ENCODE data around the gene PSMD2.
A peak's percentile ranks its signal among the peaks of the same experiment; 100 is the strongest.

The PSMD2 gene

GRCh38 chr3:184282941-184283340 lies 16.1 kb upstream of the PSMD2 start:
- no peak for DNase-seq

GRCh38 chr3:184283681-184284080 lies 15.4 kb upstream of the PSMD2 start:
- no peak for DNase-seq

DNA sequence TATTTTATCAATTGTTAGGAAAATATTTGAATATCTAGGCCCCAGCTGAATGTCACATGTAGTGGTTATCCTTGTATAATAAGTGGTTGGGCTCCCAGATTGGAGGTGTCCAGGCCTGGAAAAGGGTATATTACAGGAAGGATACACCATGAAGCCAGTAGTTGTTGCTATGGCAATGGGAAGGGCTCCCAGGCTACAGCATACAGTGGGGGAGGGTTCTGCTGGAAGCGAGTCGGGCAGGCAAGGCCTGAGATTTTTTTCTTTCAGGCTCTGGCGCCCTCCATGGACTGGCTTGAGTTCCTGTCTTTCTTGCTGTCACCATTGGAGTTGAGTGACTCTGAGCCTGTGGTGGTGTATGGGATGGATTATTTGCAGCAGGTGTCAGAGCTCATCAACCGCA lies 14.3 kb upstream of the PSMD2 start:
- DNase-seq: peak in 10 of 14 donors; percentile 7 to 79 (median 32)

- peak in 8 of 14 donors; percentile 3 to 39 (median 20) for DNase-seq
Measured at GRCh38 chr3:184289426-184289938, 9.6 kb upstream of the PSMD2 start.

GRCh38 chr3:184290331-184290730 lies 8.7 kb upstream of the PSMD2 start:
- DNase-seq: no peak

DNA sequence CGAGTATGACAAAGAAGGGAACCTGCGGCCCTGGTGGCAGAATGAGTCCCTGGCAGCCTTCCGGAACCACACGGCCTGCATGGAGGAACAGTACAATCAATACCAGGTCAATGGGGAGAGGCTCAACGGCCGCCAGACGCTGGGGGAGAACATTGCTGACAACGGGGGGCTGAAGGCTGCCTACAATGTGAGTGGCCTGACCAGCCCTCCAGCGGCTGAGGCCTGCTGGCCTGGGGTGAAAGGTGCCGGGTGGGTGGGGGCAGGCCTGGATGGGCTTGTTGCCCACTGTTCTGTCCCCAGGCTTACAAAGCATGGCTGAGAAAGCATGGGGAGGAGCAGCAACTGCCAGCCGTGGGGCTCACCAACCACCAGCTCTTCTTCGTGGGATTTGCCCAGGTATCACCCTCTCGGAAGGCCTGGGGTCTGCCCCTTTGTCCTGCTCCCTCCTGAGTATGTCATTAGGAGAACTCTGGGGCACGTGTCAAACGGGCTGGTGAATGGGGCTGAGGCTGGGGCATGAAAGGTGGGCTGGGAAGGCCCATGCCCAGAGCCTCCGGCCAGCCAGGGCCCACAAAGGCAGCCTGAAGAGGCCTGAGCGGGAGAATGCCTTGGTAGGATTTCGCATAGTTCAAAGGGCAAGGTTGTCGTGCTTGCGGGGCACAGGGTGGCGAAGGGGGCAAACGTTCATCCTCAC lies 7.8 kb upstream of the PSMD2 start:
- no peak for DNase-seq

- no peak for DNase-seq
Measured at GRCh38 chr3:184291738-184292445, 7.1 kb upstream of the PSMD2 start.

GRCh38 chr3:184295771-184296170 lies 3.3 kb upstream of the PSMD2 start:
- no peak for DNase-seq

DNA sequence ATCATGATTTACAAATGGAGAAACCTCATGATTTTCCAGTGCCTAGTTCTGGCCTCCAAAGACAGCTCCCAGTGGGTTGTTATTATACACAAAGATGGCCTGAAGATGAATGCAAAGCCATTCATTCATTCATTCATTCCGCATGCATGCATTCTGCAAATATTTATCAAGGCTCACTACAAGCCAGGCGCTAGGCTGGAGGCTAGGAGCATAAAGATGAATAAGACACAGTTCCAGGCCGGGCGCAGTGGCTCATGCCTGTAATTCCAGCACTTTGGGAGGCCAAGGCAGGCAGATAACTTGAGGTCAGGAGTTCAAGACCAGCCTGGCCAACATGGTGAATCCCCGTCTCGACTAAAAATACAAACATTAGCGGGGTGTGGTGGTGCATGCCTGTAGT lies 2.4 kb upstream of the PSMD2 start:
- no peak for DNase-seq

GRCh38 chr3:184299488-184300377 lies 692 bp downstream of the PSMD2 start:
- no peak for DNase-seq

DNA sequence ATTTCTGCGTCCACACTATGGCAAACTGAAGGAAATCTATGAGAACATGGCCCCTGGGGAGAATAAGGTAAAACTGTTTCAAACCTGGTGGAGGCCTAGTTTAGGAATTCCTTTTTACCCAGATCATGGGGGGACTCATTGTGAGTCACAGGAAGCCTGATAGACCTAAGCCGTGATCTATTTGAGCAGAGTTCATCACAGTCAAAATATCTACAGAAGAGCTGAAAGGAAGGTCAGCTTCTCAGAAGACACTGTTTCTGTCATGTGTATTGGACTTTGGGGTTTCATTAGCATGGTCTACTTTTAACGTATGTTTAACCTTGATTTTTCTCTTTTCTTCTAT lies 1.3 kb downstream of the PSMD2 start:
- no peak for DNase-seq

DNA sequence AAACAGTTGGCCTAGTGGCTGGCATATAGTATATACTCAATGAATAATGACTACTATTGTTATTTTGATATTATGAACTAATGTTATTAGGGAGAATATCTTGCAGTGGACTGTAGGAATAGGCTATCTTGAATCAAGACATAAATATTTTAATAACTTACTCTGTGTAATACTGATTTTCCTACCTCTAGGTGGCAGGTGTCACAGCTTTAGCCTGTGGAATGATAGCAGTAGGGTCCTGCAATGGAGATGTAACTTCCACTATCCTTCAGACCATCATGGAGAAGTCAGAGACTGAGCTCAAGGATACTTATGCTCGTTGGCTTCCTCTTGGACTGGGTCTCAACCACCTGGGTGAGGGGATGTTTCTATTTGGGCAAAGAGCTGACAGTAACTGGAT lies 6.5 kb downstream of the PSMD2 start:
- no peak for DNase-seq

DNA sequence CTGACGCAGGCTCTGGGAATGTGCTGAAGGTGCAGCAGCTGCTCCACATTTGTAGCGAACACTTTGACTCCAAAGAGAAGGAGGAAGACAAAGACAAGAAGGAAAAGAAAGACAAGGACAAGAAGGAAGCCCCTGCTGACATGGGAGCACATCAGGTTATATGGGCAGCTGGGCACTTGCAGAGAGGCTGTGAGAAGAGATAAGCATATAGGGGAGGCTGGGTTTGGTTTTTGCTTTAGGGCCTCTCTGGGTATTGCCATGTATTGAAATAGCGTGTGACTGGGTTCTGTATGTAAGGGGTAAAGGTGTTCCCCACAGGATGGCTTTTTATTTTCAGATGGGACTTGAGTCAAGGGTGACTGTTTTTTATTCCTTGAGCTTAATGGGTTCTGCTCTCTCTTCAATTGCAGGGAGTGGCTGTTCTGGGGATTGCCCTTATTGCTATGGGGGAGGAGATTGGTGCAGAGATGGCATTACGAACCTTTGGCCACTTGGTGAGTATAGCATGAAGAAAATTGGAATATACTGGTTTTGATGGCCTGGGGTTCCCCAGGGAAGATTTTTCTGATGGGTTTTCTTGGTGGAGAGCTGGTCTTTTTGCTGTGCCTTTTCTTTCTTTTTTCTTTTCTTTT lies 7.4 kb downstream of the PSMD2 start:
- no peak for DNase-seq

DNA sequence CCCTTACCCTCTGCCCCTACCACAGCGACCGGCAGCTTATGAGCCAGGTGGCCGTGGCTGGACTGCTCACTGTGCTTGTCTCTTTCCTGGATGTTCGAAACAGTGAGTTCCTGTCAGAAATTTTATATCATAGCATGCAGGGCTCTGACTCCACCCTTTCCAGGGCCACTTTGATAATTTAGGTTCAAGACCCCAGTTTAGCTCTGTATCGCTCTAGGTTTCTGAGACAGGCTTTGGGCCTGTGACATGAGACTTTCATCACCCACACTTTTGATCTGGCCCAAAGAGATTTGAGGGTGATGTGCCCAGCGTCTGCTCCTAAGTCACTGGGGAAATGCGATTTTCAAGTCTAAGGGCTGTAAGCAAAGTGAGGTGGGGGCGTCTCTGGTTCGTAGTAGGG lies 8.9 kb downstream of the PSMD2 start:
- no peak for DNase-seq

GRCh38 chr3:184308744-184309143 lies 9.7 kb downstream of the PSMD2 start:
- DNase-seq: no peak

DNA sequence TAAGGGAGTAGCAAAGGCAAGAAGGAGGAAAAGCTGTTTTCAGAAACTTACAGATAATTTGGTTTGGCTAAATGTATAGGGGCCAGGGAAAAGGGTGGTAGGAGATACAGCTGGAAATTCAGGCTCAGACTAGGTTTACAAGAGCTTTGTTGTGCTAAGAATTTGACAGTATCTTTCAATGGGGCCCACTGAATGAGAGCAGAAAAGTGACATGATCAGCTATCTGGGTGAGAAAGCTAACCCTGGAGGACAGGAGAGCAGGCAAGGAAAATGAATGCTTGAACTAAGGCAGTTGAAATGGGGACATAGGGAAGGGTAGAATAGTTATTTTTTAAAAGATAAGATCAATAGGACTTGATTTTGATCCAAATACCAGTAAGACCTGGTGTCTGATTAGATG lies 12.6 kb downstream of the PSMD2 start:
- no peak for DNase-seq

DNA sequence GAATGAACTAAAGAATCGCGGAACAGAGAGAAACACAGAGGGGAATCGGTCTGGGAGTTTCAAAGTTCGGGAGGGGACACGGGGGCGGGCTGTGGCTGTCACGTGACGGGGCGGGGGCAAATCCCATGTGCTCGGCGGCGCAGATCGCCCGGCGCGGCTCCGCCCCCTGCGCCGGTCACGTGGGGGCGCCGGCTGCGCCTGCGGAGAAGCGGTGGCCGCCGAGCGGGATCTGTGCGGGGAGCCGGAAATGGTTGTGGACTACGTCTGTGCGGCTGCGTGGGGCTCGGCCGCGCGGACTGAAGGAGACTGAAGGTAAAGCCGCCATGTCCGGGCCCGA lies 15.3 kb downstream of the PSMD2 start, which contains the start of gene EIF4G1:
Gene EIF4G1, plus strand, starts transcription at position 244 of the 337 bp plus-strand sequence. CDS start 1,191 bp downstream, outside the sequence.
- peak; percentile 47 to 96 (median 88) for DNase-seq

DNA sequence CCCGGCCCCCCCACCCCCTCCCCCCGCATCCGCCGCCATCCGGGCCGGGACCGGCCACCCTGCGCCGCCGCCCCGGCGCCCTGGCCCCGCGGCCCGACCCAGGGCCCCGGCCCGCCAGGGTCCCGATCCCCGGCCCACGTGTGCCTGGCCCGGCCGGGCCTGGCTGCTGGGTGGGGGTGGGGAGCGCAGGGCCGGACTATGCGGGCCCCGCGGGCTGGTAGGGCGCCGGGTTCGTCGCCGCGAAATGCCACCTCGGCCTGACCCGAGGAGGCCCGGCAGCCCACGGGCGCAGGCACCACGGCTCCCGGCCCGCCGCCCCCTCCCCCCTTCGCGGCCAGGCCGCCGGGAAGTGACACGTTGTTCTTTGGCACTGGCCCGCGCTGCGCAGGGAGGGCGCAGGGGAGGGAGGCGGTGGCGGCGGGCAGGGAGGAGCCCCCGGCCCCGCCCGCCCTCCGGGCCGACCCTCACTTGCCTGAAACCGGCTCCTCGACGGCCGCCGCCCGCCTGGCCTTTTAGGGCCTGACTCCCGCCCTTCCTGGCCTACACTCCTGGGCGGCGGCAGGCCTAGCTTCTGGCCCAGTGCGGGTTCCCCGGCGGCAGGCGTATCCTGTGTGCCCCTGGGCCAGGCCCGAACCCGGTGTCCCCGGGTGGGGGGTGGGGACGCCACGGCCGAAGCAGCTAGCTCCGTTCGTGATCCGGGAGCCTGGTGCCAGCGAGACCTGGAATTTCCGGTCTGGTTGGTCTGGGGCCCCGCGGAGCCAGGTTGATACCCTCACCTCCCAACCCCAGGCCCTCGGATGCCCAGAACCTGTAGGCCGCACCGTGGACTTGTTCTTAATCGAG lies 15.9 kb downstream of the PSMD2 start:
- peak in 13 of 14 donors; percentile 13 to 83 (median 60) for DNase-seq

- no peak for DNase-seq
Measured at GRCh38 chr3:184315543-184315867, 16.5 kb downstream of the PSMD2 start.

- peak in 1 of 14 donors; percentile 9 for DNase-seq
Measured at GRCh38 chr3:184315871-184316661, 17.0 kb downstream of the PSMD2 start.

GRCh38 chr3:184316792-184317191 lies 17.8 kb downstream of the PSMD2 start:
- no peak for DNase-seq

All from C1 segment of cervical spinal cord (tissue), 14 donors.